Measurements from ENCODE around the gene TRAPPC10.

TRAPPC10 gene

GRCh38 chr21:43971992-43972255 lies 40.2 kb upstream of the TRAPPC10 start:
- H3K27me3 ChIP-seq (ENCODE audit: insufficient read depth, low read length): no peaks in the 10 kb centered on the region
- no peak overlapping the region for H3K27ac ChIP-seq (ENCODE audit: low read depth, low read length)
- no peak overlapping the region for H2AFZ ChIP-seq (ENCODE audit: low read length, unreplicated experiment)
- no peaks in the 10 kb centered on the region for H3K36me3 ChIP-seq (ENCODE audit: insufficient read depth, low read length)
- no peaks in the 10 kb centered on the region for H3K4me1 ChIP-seq (ENCODE audit: control insufficient read depth, insufficient read depth, low read length, unreplicated experiment)
- H3K4me3 ChIP-seq (ENCODE audit: low read depth, low read length): no peak overlapping the region
- no peaks in the 10 kb centered on the region for H3K79me2 ChIP-seq (ENCODE audit: control insufficient read depth, insufficient read depth, low read length, unreplicated experiment)

- no peak overlapping the region for H2AFZ ChIP-seq (ENCODE audit: low read length, unreplicated experiment)
- no peaks in the 10 kb centered on the region for H3K4me1 ChIP-seq (ENCODE audit: control insufficient read depth, insufficient read depth, low read length, unreplicated experiment)
- no peak overlapping the region for H3K27ac ChIP-seq (ENCODE audit: low read depth, low read length)
- H3K79me2 ChIP-seq (ENCODE audit: control insufficient read depth, insufficient read depth, low read length, unreplicated experiment): no peaks in the 10 kb centered on the region
- H3K27me3 ChIP-seq (ENCODE audit: insufficient read depth, low read length): no peaks in the 10 kb centered on the region
- H3K4me3 ChIP-seq (ENCODE audit: low read depth, low read length): no peak overlapping the region
- H3K36me3 ChIP-seq (ENCODE audit: insufficient read depth, low read length): no peaks in the 10 kb centered on the region
Measured at GRCh38 chr21:43972850-43973633, 39.1 kb upstream of the TRAPPC10 start.

DNA sequence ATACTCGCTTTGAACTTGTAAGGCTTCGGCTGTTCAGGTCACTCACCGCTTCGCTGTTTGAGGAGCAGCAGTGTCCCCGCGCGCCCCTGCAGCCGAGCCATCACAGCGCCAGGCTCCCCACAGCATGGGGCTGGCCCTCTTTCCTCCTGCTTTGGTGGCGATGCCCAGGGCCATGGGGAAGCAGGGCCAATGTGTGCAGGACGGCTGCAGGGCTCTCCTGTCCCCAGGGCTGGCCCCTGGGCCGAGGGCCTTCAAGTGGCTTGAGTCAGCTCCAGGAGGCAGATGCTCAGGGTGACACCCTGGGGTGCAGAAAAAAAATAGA lies 38.5 kb upstream of the TRAPPC10 start:
- Histone ChIP-seq H2AFZ (ENCODE audit: low read length, unreplicated experiment) (no peak overlapping the region), H3K36me3 (ENCODE audit: insufficient read depth, low read length) (no peaks in the 10 kb centered on the region), H3K4me1 (ENCODE audit: control insufficient read depth, insufficient read depth, low read length, unreplicated experiment) (no peaks in the 10 kb centered on the region), H3K27ac (ENCODE audit: low read depth, low read length) (no peak overlapping the region), H3K4me3 (ENCODE audit: low read depth, low read length) (no peak overlapping the region), H3K27me3 (ENCODE audit: insufficient read depth, low read length) (no peaks in the 10 kb centered on the region), H3K79me2 (ENCODE audit: control insufficient read depth, insufficient read depth, low read length, unreplicated experiment) (no peaks in the 10 kb centered on the region)

DNA sequence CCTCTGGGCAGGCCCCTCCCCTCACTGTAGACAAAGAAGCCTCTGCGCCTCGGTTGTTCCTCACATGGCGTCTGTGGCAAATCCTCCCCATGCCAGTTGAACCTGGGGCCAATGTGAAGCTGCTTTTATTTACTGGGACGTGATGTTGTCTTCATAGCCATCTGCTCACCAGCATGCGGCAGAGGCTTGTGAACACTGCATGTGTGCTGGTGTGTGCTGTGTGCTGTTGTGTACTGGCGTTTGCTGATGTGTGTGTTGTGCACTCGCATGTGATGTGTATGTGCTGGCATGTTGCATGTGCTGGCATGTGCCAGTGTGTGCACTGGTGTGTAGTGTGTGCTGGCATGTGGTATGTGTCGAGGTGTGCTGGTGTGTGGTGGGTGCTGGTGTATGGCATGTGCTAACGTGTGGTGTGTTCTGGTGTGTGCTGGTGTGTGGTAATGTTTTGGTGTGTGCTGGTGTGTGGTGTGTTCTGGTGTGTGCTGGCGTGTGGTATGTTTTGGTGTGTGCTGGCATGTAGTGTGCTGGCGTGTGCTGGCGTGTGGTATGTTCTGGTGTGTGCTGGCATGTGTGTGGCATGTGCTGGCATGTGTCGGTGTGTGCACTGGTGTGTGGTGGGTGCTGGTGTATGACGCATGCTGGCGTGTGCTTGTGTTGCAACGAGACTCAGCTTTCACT lies 37.2 kb upstream of the TRAPPC10 start:
- H3K79me2 ChIP-seq (ENCODE audit: control insufficient read depth, insufficient read depth, low read length, unreplicated experiment): no peaks in the 10 kb centered on the region
- no peak overlapping the region for H3K4me3 ChIP-seq (ENCODE audit: low read depth, low read length)
- H3K27me3 ChIP-seq (ENCODE audit: insufficient read depth, low read length): no peaks in the 10 kb centered on the region
- no peak overlapping the region for H3K27ac ChIP-seq (ENCODE audit: low read depth, low read length)
- H3K4me1 ChIP-seq (ENCODE audit: control insufficient read depth, insufficient read depth, low read length, unreplicated experiment): no peaks in the 10 kb centered on the region
- H3K36me3 ChIP-seq (ENCODE audit: insufficient read depth, low read length): no peaks in the 10 kb centered on the region
- H2AFZ ChIP-seq (ENCODE audit: low read length, unreplicated experiment): no peak overlapping the region

GRCh38 chr21:43975469-43976098 lies 36.5 kb upstream of the TRAPPC10 start:
- Histone ChIP-seq H3K27ac (ENCODE audit: low read depth, low read length) (no peak overlapping the region), H3K36me3 (ENCODE audit: insufficient read depth, low read length) (no peaks in the 10 kb centered on the region), H3K79me2 (ENCODE audit: control insufficient read depth, insufficient read depth, low read length, unreplicated experiment) (no peaks in the 10 kb centered on the region), H3K4me1 (ENCODE audit: control insufficient read depth, insufficient read depth, low read length, unreplicated experiment) (no peaks in the 10 kb centered on the region), H2AFZ (ENCODE audit: low read length, unreplicated experiment) (no peak overlapping the region), H3K27me3 (ENCODE audit: insufficient read depth, low read length) (no peaks in the 10 kb centered on the region), H3K4me3 (ENCODE audit: low read depth, low read length) (no peak overlapping the region)

DNA sequence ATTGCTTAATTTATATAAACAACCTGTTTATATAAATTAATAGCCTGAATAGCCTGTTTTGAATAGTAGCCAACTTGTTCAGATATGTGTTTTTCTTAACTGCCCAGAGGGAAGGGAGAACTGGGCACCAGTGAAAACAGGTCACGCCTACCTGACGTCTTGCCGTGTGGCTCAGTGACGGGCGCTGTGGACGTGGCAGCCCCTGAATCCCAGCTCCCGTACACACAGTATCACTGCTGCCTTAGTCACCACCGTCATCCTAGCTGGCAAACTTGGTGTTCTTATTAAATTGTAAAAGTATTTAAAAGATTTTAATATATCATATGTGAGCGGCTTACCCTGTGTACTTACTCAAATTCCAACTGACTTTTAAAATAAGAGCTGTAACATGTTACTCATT lies 35.4 kb upstream of the TRAPPC10 start:
- H3K36me3 ChIP-seq (ENCODE audit: insufficient read depth, low read length): no peaks in the 10 kb centered on the region
- H3K4me3 ChIP-seq (ENCODE audit: low read depth, low read length): no peak overlapping the region
- no peaks in the 10 kb centered on the region for H3K27me3 ChIP-seq (ENCODE audit: insufficient read depth, low read length)
- H2AFZ ChIP-seq (ENCODE audit: low read length, unreplicated experiment): no peak overlapping the region
- no peaks in the 10 kb centered on the region for H3K4me1 ChIP-seq (ENCODE audit: control insufficient read depth, insufficient read depth, low read length, unreplicated experiment)
- no peak overlapping the region for H3K27ac ChIP-seq (ENCODE audit: low read depth, low read length)
- H3K79me2 ChIP-seq (ENCODE audit: control insufficient read depth, insufficient read depth, low read length, unreplicated experiment): no peaks in the 10 kb centered on the region

DNA sequence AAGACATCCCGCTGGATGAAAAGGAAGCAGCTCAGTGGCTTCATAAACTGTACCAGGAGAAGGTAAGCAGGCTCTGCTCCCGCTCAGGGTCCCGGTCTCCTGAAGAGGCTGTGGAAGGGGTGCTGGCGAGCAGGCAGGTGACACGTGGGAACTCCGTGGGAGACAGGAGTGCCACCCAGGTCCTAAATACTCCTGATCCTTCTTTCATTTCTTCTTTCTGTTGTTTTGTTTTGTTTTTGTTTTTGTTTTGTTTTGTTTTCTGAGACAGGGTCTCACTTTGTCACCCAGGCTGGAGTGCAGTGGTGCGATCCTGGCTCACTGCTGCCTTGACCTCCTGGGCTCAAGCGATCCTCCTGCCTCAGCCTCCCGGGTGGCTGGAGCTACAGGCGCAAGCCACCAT lies 34.0 kb upstream of the TRAPPC10 start:
- Histone ChIP-seq H3K27me3 (ENCODE audit: insufficient read depth, low read length) (no peaks in the 10 kb centered on the region), H2AFZ (ENCODE audit: low read length, unreplicated experiment) (no peak overlapping the region), H3K27ac (ENCODE audit: low read depth, low read length) (no peak overlapping the region), H3K79me2 (ENCODE audit: control insufficient read depth, insufficient read depth, low read length, unreplicated experiment) (no peaks in the 10 kb centered on the region), H3K4me3 (ENCODE audit: low read depth, low read length) (no peak overlapping the region), H3K36me3 (ENCODE audit: insufficient read depth, low read length) (no peaks in the 10 kb centered on the region), H3K4me1 (ENCODE audit: control insufficient read depth, insufficient read depth, low read length, unreplicated experiment) (no peaks in the 10 kb centered on the region)

- no peaks in the 10 kb centered on the region for H3K79me2 ChIP-seq (ENCODE audit: control insufficient read depth, insufficient read depth, low read length, unreplicated experiment)
- H2AFZ ChIP-seq (ENCODE audit: low read length, unreplicated experiment): no peak overlapping the region
- no peaks in the 10 kb centered on the region for H3K4me1 ChIP-seq (ENCODE audit: control insufficient read depth, insufficient read depth, low read length, unreplicated experiment)
- H3K4me3 ChIP-seq (ENCODE audit: low read depth, low read length): no peak overlapping the region
- H3K27ac ChIP-seq (ENCODE audit: low read depth, low read length): no peak overlapping the region
- no peaks in the 10 kb centered on the region for H3K36me3 ChIP-seq (ENCODE audit: insufficient read depth, low read length)
- H3K27me3 ChIP-seq (ENCODE audit: insufficient read depth, low read length): no peaks in the 10 kb centered on the region
Measured at GRCh38 chr21:43979654-43980053, 32.5 kb upstream of the TRAPPC10 start.

DNA sequence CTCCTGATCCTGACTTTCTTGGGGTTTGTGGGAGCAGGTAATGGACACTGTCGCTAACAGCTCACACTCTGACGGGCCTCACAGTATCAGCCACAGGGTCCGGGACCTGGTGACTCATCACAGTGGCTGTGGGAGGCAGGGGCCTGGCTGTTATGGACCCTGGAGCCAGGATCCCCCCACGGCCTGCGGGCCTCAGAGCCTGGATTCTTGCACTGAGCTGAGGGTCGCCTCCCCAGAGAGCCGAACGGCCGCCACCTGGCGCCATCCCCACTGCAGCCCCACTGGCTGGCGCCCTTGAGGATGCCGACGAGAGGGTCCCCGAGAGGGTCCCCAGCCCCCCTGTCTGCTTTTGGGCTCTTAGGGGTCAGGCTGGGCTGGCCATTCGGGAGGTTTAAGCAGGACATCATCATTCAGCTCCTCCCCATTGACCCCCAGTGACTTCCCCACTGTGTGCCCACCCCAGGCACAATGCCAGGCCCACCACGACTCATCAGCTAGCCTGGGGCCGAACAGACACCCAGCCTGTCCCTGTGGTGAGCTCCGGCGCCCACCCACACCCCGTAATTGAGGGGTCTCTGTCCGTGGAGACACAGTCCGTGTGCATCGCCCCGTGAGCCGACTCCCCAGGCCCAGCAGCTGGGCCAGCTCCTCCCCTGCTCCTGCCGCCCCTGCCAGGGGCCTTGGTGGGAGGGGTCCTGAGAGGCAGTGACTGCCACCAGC lies 30.8 kb upstream of the TRAPPC10 start:
- Histone ChIP-seq H3K36me3 (ENCODE audit: insufficient read depth, low read length) (no peaks in the 10 kb centered on the region), H2AFZ (ENCODE audit: low read length, unreplicated experiment) (no peak overlapping the region), H3K27me3 (ENCODE audit: insufficient read depth, low read length) (no peaks in the 10 kb centered on the region), H3K4me1 (ENCODE audit: control insufficient read depth, insufficient read depth, low read length, unreplicated experiment) (no peaks in the 10 kb centered on the region), H3K4me3 (ENCODE audit: low read depth, low read length) (no peak overlapping the region), H3K27ac (ENCODE audit: low read depth, low read length) (no peak overlapping the region), H3K79me2 (ENCODE audit: control insufficient read depth, insufficient read depth, low read length, unreplicated experiment) (no peaks in the 10 kb centered on the region)

GRCh38 chr21:43981871-43982210 lies 30.3 kb upstream of the TRAPPC10 start:
- Histone ChIP-seq H2AFZ (ENCODE audit: low read length, unreplicated experiment) (no peak overlapping the region), H3K27ac (ENCODE audit: low read depth, low read length) (no peak overlapping the region), H3K27me3 (ENCODE audit: insufficient read depth, low read length) (no peaks in the 10 kb centered on the region), H3K4me1 (ENCODE audit: control insufficient read depth, insufficient read depth, low read length, unreplicated experiment) (no peaks in the 10 kb centered on the region), H3K36me3 (ENCODE audit: insufficient read depth, low read length) (no peaks in the 10 kb centered on the region), H3K4me3 (ENCODE audit: low read depth, low read length) (no peak overlapping the region), H3K79me2 (ENCODE audit: control insufficient read depth, insufficient read depth, low read length, unreplicated experiment) (no peaks in the 10 kb centered on the region)

All from ACC112 (cell line).